WERI-Rb-1 (cell line): ENCODE data around the gene GLCE.
"Not testable (repeated sequence)": the region's sequence is repeated elsewhere in the genome, so short reads cannot be mapped to it uniquely, and the experiment has no call there.

Experiments
- DNase-seq: peaks from one replicate; pipeline ENCODE4 v3.0.0-alpha.2; 2020
- H3K27ac ChIP-seq: fragments of 250-450 bp; sonication (Bioruptor Pico); 2 replicates; pipeline ENCODE4 v1.5.1; 2020; ENCODE audit warnings: mild to moderate bottlenecking, moderate library complexity
- H3K27me3 ChIP-seq: fragments of 250-450 bp; sonication (Bioruptor Pico); 2 replicates; pipeline ENCODE4 v1.5.1; 2021; ENCODE audit warnings: mild to moderate bottlenecking, low read depth, moderate library complexity; ENCODE audit not compliant: insufficient read depth, severe bottlenecking
- H3K36me3 ChIP-seq: fragments of 250-450 bp; sonication (Bioruptor Pico); 2 replicates; pipeline ENCODE4 v1.5.1; 2020; ENCODE audit warnings: mild to moderate bottlenecking, moderate library complexity
- H3K4me3 ChIP-seq: 2 replicates; pipeline ENCODE4 v1.5.1; 2011; ENCODE audit warnings: low read depth, mild to moderate bottlenecking, control low read depth, low read length
- H3K9me3 ChIP-seq: fragments of 250-450 bp; sonication (Bioruptor Pico); 2 replicates; pipeline ENCODE4 v1.5.1; 2021; ENCODE audit warnings: mild to moderate bottlenecking, moderate library complexity; ENCODE audit not compliant: severe bottlenecking
- CTCF ChIP-seq: IDR thresholded peaks from 2 replicates; pipeline ENCODE4 v1.5.1; 2011; ENCODE audit warnings: low read depth, mild to moderate bottlenecking, control low read depth, inconsistent platforms, low read length

GLCE gene

GRCh38 chr15:69298697-69299441 lies 138.4 kb downstream of the GLCE start, which contains the start of gene PAQR5:
PAQR5 (plus strand) TSS chr15:69298912; CDS start chr15:69360081, 61,169 bp downstream.
- H3K27me3 ChIP-seq = peaks cover 4% of the 10 kb centered on the region
- H3K4me3 ChIP-seq = peak within 1 kb of the TSS; percentile 43
- peak within 1 kb of the TSS; percentile 23; the same call in 1 of the 2 replicates for H3K27ac ChIP-seq

GRCh38 chr15:69299451-69299886 lies 139.0 kb downstream of the GLCE start:
- TF ChIP-seq CTCF = no peak
- Histone ChIP-seq H3K9me3 (peaks cover 4% of the 10 kb centered on the region), H3K27ac (no peak overlapping the region), H3K27me3 (peaks cover 4% of the 10 kb centered on the region), H3K36me3 (no peaks in the 10 kb centered on the region), H3K4me3 (peak overlapping the region; percentile 43)
- no peak for DNase-seq

More at GRCh38 chr15:69298697-69299441, 138.4 kb downstream of the GLCE start, which contains the start of gene PAQR5:
- TF ChIP-seq CTCF = no peak
- Histone ChIP-seq H3K36me3 (no peaks in the 10 kb centered on the region), H3K9me3 (peaks cover 4% of the 10 kb centered on the region)
- DNase-seq = peak; percentile 52

GRCh38 chr15:69299943-69300588 lies 139.6 kb downstream of the GLCE start:
- no peaks in the 10 kb centered on the region for H3K36me3 ChIP-seq
- peaks cover 4% of the 10 kb centered on the region for H3K27me3 ChIP-seq
- H3K4me3 ChIP-seq = no peak overlapping the region
- no peak for DNase-seq
- TF ChIP-seq CTCF = no peak
- peaks cover 4% of the 10 kb centered on the region for H3K9me3 ChIP-seq
- no peak overlapping the region for H3K27ac ChIP-seq

GRCh38 chr15:69301101-69301500 lies 140.7 kb downstream of the GLCE start:
- H3K4me3 ChIP-seq, H3K27me3 ChIP-seq, H3K9me3 ChIP-seq, DNase-seq, H3K27ac ChIP-seq, H3K36me3 ChIP-seq: not testable (repeated sequence)

GRCh38 chr15:69302087-69302486 lies 141.7 kb downstream of the GLCE start:
- DNase-seq, H3K4me3 ChIP-seq, H3K27me3 ChIP-seq, H3K9me3 ChIP-seq, H3K27ac ChIP-seq, H3K36me3 ChIP-seq: not testable (repeated sequence)

GRCh38 chr15:69302929-69303328 lies 142.5 kb downstream of the GLCE start:
- peaks cover 8% of the 10 kb centered on the region for H3K9me3 ChIP-seq

More at GRCh38 chr15:69302929-69303328, 142.5 kb downstream of the GLCE start:
- peaks cover 4% of the 10 kb centered on the region for H3K27me3 ChIP-seq
- DNase-seq = no peak
- no peak overlapping the region for H3K4me3 ChIP-seq
- H3K36me3 ChIP-seq = no peaks in the 10 kb centered on the region
- no peak for TF ChIP-seq CTCF
- H3K27ac ChIP-seq = no peak overlapping the region
